Stimulated activated CD8-positive, alpha-beta memory T cell treated with anti-CD3 and anti-CD28 coated beads, Interleukin-4, amount 100 ng/mL, for 48 hours (primary cell): ENCODE data around the gene REC8.
A peak's percentile ranks its signal among the peaks of the same experiment; 100 is the strongest.
"Not testable (repeated sequence)": the region's sequence is repeated elsewhere in the genome, so short reads cannot be mapped to it uniquely, and the experiment has no call there.

Experiments used
- DNase-seq: peaks from one replicate; pipeline ENCODE4 v3.0.0-alpha.2; 2020

REC8 gene

GRCh38 chr14:24206260-24207103, 34.6 kb downstream of the REC8 start:
- peak; percentile 21 for DNase-seq

DNA sequence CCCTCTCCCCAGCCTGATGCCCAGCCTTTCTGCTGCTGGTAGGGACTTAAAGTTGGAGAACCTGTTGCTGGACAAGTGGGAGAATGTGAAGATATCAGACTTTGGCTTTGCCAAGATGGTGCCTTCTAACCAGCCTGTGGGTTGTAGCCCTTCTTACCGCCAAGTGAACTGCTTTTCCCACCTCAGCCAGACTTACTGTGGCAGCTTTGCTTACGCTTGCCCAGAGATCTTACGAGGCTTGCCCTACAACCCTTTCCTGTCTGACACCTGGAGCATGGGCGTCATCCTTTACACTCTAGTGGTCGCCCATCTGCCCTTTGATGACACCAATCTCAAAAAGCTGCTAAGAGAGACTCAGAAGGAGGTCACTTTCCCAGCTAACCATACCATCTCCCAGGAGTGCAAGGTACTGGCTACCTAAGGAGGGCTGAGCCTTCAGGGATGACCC, 35.2 kb downstream of the REC8 start:
- DNase-seq = peak; percentile 19

DNA sequence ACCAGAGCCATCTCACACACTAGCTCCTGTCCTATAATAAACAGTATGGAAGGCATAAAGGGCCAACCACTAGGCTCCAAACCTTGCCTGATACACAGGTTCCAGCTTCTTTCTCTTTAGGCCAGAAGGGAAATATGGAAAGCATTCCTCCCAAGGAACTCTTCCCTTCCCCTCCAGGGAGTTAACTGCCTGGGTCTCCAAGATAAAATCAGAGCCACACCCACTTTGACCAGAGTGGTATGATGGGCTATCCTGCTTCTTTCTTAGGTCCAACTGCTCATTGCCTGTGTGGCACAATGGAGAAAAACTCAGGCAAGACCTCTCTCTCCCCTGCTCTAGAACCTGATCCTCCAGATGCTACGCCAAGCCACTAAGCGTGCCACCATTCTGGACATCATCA, 35.7 kb downstream of the REC8 start:
- peak; percentile 2 for DNase-seq

DNA sequence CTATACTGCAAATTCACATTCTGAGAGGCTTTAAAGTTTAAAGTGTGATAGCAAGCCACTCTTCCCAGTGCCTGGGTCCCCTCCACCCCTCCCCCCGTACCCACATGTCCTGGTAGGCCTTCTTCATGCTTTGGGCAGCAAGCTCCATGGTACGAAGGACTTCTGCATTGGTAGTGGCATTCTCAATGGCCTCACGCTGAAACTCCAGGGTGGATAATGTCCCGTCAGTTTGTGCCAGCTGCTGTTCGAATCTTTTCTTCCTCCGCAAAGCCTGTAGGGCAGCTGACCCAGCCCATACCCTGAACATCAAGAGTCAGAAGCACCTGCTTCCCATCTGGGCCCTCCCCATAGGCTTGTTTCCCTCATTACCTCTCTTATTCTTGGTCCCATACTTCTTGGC, 39.4 kb downstream of the REC8 start:
- peak; percentile 18 for DNase-seq

GRCh38 chr14:24212924-24213865, 41.3 kb downstream of the REC8 start, which contains the start of gene CHMP4A:
Gene CHMP4A, minus strand, starts transcription at chr14:24213488. Its CDS starts 49 bp downstream, at chr14:24213439.
- peak; percentile 97 for DNase-seq

DNA sequence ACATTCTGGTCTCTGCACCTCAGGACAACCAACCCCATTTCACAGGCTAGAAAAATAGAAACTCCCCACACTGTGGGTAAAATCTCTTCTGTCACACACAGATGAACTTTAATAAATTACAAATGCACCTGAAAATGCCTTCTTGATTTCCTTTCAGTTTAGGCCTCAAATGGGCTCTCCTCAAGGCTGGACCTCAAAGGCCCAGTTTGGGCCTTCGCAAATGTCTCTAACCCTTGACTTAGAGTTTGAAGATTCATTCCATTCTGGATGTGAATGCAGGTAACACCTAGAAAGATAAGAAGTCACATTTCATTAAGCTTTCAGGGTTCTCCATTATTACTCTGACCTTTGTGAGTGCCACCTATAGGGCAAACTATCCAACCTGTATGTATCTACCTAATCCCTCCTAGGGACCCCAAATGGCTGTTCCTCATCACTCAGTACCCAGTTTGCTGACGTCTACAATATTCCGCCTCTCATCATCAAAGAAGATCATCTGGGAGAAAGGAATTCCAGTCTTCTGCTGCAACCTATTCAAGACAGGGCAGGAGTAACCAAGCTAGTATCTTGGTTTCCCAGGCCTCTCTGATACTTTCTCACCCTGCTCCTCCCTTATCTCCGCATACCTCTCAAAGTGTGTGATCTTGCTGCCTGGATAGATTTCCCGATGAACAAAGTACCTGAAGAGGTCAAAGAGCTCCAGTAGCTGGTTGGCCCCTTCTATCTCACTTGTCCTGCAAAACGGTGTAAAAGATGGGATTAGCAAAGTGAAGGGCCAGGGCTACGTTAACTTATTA, 42.2 kb downstream of the REC8 start:
- DNase-seq = no peak

- peak; percentile 87 for DNase-seq
Measured at GRCh38 chr14:24215495-24216344, 43.8 kb downstream of the REC8 start, which contains the start of gene MDP1. Gene MDP1, minus strand, starts transcription at chr14:24216066. Its CDS starts 111 bp downstream, at chr14:24215955.

GRCh38 chr14:24216345-24216699, 44.4 kb downstream of the REC8 start:
- DNase-seq = no peak

- DNase-seq = not testable (repeated sequence)
Measured at GRCh38 chr14:24216876-24217275, 45.0 kb downstream of the REC8 start.

DNA sequence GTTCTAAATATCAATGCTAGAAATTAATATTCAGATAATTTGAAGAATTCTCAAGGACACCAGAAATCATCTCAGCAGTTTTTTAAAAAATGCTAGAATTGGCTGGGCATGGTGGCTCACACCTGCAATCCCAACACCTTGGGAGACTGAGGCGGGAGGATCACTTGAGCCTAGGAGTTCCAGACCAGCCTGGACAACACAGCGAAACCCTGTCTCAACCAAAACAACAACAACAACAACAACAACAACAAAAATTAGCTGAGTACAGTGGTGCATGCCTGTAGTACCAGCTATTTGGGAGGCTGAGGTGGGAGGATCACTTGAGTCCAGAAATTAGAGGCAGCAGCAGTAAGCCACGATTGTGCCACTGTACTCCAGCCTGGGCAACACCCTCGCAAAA, 47.2 kb downstream of the REC8 start:
- DNase-seq = no peak

DNA sequence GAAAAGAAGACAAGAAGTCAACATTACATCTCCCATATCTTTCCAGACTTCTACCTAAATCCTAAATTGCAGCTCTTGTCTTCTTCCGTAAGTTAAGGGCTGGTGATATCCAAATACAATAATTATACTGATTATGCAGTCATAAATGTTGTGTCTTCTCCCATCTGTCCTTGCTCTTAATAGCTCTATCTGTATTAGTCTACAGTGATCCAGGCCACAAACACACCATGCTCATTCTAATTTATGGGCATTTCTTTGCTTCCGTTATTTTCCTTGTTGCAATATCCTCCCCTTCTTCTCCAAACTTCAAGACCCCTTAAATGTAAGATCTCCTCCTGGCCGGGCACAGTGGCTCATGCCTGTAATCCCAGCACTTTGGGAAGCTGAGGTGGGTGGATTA, 47.6 kb downstream of the REC8 start:
- no peak for DNase-seq

GRCh38 chr14:24222987-24223386, 51.1 kb downstream of the REC8 start:
- DNase-seq = not testable (repeated sequence)

GRCh38 chr14:24224618-24225071, 52.8 kb downstream of the REC8 start:
- DNase-seq = no peak

GRCh38 chr14:24226473-24226872, 54.6 kb downstream of the REC8 start:
- no peak for DNase-seq

GRCh38 chr14:24228902-24229301, 57.0 kb downstream of the REC8 start:
- DNase-seq = no peak
